Esophagus squamous epithelium (tissue), 5 donors: ENCODE data around the gene EVPL. TPM values are rescaled to one million over a fixed set of nuclear protein-coding genes. Genes with fewer than 3 reads are reported as not detected.
A peak's percentile ranks its signal among the peaks of the same experiment; 100 is the strongest.

Experiments used
- DNase-seq: peaks from one replicate; lab custom pipeline; 2025; lab: John Stamatoyannopoulos, UW
- H3K27ac ChIP-seq, 4 donors: fragments of 200-600 bp; sonication (generic); one replicate each; pipeline ENCODE4 v1.5.1; 2016 to 2019; ENCODE audit warnings: mild to moderate bottlenecking in 1 of 4
- H3K27me3 ChIP-seq, 4 donors: fragments of 200-600 bp; sonication (generic); 1 replicate in 3 of 4; 2 replicates in 1 of 4; pipeline versions ENCODE4 v1.5.1 to v1.6.0; 2017 to 2021; ENCODE audit warnings: antibody characterized with exemption in 1 of 4
- H3K36me3 ChIP-seq, 3 donors: fragments of 200-600 bp; sonication (generic); one replicate each; pipeline ENCODE4 v1.5.1; 2016 to 2019
- H3K4me1 ChIP-seq, 3 donors: fragments of 200-600 bp; sonication (generic); one replicate each; pipeline ENCODE4 v1.5.1; 2017 to 2019
- H3K4me3 ChIP-seq, 4 donors: fragments of 200-600 bp; sonication (generic); 1 replicate in 3 of 4; 2 replicates in 1 of 4; pipeline ENCODE4 v1.5.1; 2016 to 2019; ENCODE audit warnings: mild to moderate bottlenecking in 2 of 4, moderate library complexity in 1 of 4
- H3K9me3 ChIP-seq, 3 donors: fragments of 200-600 bp; sonication (generic); one replicate each; pipeline ENCODE4 v1.5.1; 2016 to 2019
- CTCF ChIP-seq, 6 experiments: fragments of 450-650 bp in 4 of 6; fragments of 200-600 bp in 2 of 6; sonication (generic) in 2 of 6; IDR thresholded peaks; one replicate each; pipeline ENCODE4 v1.5.1; 2016 to 2019; ENCODE audit warnings: antibody characterized with exemption in 6 of 6, mild to moderate bottlenecking in 4 of 6, moderate library complexity in 4 of 6
- POLR2A ChIP-seq, 4 donors: fragments of 450-650 bp; IDR thresholded peaks; one replicate each; pipeline ENCODE4 v1.6.1; 2017; ENCODE audit warnings: antibody characterized with exemption in 4 of 4, mild to moderate bottlenecking in 4 of 4, moderate library complexity in 3 of 4
- WGBS, 2 donors: methylation state at CpG; one replicate each; pipeline ENCODE4 v1.1.5; 2018; 5-methylcytosine and 5-hydroxymethylcytosine counted together
- intact Hi-C: fragments of 100-400 bp; cut with DNase I; formaldehyde crosslinking; loops from one replicate; pipeline ENCODE4 v1.15.0; 2022
- total RNA-seq, 4 donors: library from RNA; depleted of rRNA; stranded (reverse); fragments of >200 nt; gene quantifications; one replicate each; pipeline ENCODE4 v1.1.0, GENCODE V29; 2016
- donor health status: DM: yes; HTN: yes; CAD: no.

The EVPL gene
- total RNA-seq, 4 donors from 2014 or later, result 132 to 604 (median 223) TPM

DNA sequence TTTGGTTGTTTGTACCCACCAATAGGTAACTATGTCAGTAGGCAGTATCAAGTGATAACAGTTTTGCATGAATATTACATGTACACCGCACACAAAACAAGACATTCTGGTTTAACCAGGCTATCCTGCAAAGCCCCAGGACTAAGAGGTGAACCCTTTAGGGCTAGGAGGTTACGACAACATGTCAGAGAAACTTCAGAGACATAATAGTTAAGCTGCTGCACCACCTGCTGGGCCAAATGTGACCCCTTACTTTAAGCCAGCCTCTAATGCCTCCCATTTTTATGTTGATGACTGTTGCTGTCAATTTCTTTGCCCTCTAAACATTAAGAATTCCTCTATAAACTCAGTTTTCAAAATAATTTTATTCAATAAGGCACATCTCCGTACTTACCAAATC, 29.8 kb upstream of the EVPL start:
- Histone ChIP-seq H3K27me3 (no peaks in the 10 kb centered on the region), H3K36me3 (peaks cover 29 to 99% (median 43%) of the 10 kb centered on the region in 3 donors), H3K4me1 (peaks cover 15 to 57% (median 18%) of the 10 kb centered on the region in 3 donors), H3K9me3 (no peaks in the 10 kb centered on the region), H3K4me3 (no peak overlapping the region), H3K27ac (peak overlapping the region in 3 of 4 donors; percentile 24 to 93 (median 68))
- whole genome bisulfite sequencing, 2 donors, result 47 to 59% methylated on average over 3 of the region's 3 CpGs
- peak in 4 of 6 experiments; percentile 40 to 71 (median 52) for TF ChIP-seq CTCF (IDR thresholded peaks at IDR 0.05)
- no peak for TF ChIP-seq POLR2A (IDR thresholded peaks at IDR 0.05)
- DNase-seq, result no peak
- intact Hi-C loops, result no loop called here

DNA sequence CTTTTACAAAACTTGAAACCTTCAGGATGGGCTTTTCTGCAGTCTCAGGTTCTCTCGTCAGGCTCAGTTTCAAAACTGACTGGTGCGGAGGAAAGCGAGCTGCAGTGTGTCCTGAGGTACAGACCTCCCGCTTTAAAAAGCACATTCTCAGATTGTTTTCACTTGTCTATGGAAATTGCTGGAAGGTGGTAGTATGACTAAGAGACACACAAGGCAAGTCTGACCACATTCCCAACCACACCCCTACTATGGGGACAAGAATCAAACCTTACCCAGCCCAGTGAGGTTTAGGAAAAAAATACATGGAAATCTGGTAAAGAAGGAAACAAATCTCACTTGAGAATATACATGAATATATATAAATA, 27.0 kb upstream of the EVPL start:
- TF ChIP-seq POLR2A (IDR thresholded peaks at IDR 0.05), result no peak
- no peak for TF ChIP-seq CTCF (IDR thresholded peaks at IDR 0.05)
- DNase-seq, result no peak
- Histone ChIP-seq H3K4me3 (peak overlapping the region; percentile 0 to 43 (median 26)), H3K27ac (peak overlapping the region; percentile 89 to 93 (median 92)), H3K27me3 (no peaks in the 10 kb centered on the region), H3K4me1 (peaks cover 15 to 83% (median 24%) of the 10 kb centered on the region in 3 donors), H3K9me3 (no peaks in the 10 kb centered on the region), H3K36me3 (peaks cover 25 to 98% (median 28%) of the 10 kb centered on the region in 3 donors)
- intact Hi-C loops, result loop anchor here (5.0 kb wide), 1 partner anchor 42 kb away; no protein-coding TSS in a partner anchor
- WGBS, 2 donors, result 52 to 76% methylated on average over 3 to 4 of the region's 4 CpGs

DNA sequence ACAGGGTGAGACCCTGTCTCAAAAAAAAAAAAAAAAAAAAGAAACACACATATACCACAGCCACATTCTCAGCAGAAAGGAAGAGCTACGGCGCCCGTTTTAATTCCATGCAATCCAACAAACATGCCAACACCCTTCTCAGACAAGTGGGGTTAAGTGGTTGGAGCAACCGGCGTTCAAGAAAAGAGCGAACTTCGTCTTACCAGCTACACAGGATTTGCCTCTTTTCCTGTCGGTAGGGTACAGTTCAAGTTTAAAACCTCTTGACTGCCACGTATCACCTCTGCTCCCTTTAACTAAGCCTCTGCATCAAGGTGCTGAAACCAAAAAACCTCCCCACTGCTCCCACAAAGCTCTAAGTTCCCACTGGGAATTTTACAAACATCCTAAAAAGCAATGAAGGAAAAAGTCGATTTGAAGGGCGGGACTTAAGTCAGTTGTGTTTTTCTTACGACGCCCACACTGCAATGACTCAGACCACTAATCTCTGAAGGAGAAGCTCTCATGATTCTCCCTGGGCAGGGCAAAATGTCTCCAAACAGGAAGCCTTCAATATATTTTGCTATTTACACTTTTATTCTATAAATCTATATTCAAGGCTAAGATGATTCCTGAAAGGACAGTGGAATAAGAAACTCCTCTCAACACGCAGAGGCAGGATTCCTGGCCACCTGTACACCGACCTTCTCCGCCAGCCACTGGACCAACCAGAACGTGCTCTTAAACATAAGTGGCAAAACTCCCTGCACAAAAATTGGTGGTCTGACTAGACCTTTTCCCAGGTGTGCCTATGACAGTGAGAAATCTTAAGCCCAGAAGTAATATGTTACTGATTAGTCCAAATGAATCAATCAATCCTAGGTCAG, 26.4 kb upstream of the EVPL start:
- Histone ChIP-seq H3K36me3 (peaks cover 19 to 98% (median 28%) of the 10 kb centered on the region in 3 donors), H3K27ac (peak overlapping the region; percentile 89 to 93 (median 92)), H3K9me3 (no peaks in the 10 kb centered on the region), H3K27me3 (no peaks in the 10 kb centered on the region), H3K4me1 (peaks cover 15 to 89% (median 24%) of the 10 kb centered on the region in 3 donors), H3K4me3 (peak overlapping the region; percentile 8 to 43 (median 26))
- intact Hi-C loops, result loop anchor here (5.0 kb wide), 1 partner anchor 41 kb away; no protein-coding TSS in a partner anchor
- DNase-seq, result no peak
- TF ChIP-seq CTCF (IDR thresholded peaks at IDR 0.05) (no peak), POLR2A (IDR thresholded peaks at IDR 0.05) (no peak)
- WGBS, 2 donors, result 41 to 47% methylated on average over 17 of the region's 17 CpGs

DNA sequence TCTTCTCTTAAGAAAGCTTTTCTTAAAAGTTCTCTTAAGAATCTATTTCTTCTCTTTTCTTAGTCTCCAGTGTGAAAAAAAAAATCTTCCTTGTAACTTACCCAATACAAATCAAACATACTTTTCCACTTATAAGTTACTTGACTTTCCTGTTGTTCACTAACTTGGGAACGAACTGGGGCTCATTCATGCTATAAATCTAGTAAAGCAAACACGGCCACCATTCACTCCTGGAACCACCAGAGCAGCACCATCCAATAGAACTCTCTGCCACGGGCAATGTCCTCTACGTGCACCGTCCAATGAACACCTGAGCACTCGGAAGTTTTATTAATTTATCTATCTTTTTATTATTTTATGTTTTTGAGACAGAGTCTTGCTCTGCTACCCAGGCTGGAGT, 24.5 kb upstream of the EVPL start:
- peak overlapping the region; percentile 30 to 93 (median 90) for H3K27ac ChIP-seq
- H3K27me3 ChIP-seq, result no peaks in the 10 kb centered on the region
- H3K36me3 ChIP-seq, result peaks cover 25 to 98% (median 37%) of the 10 kb centered on the region in 3 donors
- TF ChIP-seq CTCF (IDR thresholded peaks at IDR 0.05), result no peak
- no peak for TF ChIP-seq POLR2A (IDR thresholded peaks at IDR 0.05)
- no peak overlapping the region for H3K4me3 ChIP-seq
- H3K4me1 ChIP-seq, result peaks cover 8 to 84% (median 24%) of the 10 kb centered on the region in 3 donors
- WGBS, 2 donors, result 78 to 87% methylated on average over 6 of the region's 6 CpGs
- DNase-seq, result no peak
- intact Hi-C loops, result loop anchor here (5.0 kb wide), 1 partner anchor 39 kb away; no protein-coding TSS in a partner anchor
- H3K9me3 ChIP-seq, result no peaks in the 10 kb centered on the region
